ENCODE data around the gene STON1.

STON1 gene

GRCh38 chr2:48633143-48633542 is 103.2 kb downstream of the STON1 start:
- TF ChIP-seq USF1 (IDR thresholded peaks at IDR 0.05): no peak
- no peak for TF ChIP-seq ZBTB7A (IDR thresholded peaks at IDR 0.05; ENCODE audit: low read depth)
- no peak for TF ChIP-seq EGR1 (IDR thresholded peaks at IDR 0.05)
- TF ChIP-seq TEAD4 (IDR thresholded peaks at IDR 0.05): no peak
- no peak for TF ChIP-seq CEBPB (IDR thresholded peaks at IDR 0.05)
- TF ChIP-seq REST (IDR thresholded peaks at IDR 0.05; ENCODE audit: low read depth): no peak
- TF ChIP-seq MAX (IDR thresholded peaks at IDR 0.05): no peak
- no peak for TF ChIP-seq TAF1 (IDR thresholded peaks at IDR 0.05; ENCODE audit: low read depth)

GRCh38 chr2:48635786-48636185 is 105.8 kb downstream of the STON1 start:
- no peak for TF ChIP-seq NFIC (IDR thresholded peaks at IDR 0.05)
- no peak for TF ChIP-seq TCF12 (IDR thresholded peaks at IDR 0.05; ENCODE audit: low read depth)
- TF ChIP-seq EGR1 (IDR thresholded peaks at IDR 0.05): no peak
- TF ChIP-seq TEAD4 (IDR thresholded peaks at IDR 0.05): no peak
- no peak for TF ChIP-seq EP300 (IDR thresholded peaks at IDR 0.05; ENCODE audit: borderline replicate concordance)
- TF ChIP-seq ZBTB7A (IDR thresholded peaks at IDR 0.05; ENCODE audit: low read depth): no peak
- no peak for TF ChIP-seq REST (IDR thresholded peaks at IDR 0.05; ENCODE audit: low read depth)

GRCh38 chr2:48638261-48638660 is 108.3 kb downstream of the STON1 start:
- TF ChIP-seq CREB1 (IDR thresholded peaks at IDR 0.05; ENCODE audit: low read depth): no peak
- TF ChIP-seq NFIC (IDR thresholded peaks at IDR 0.05): no peak
- no peak for TF ChIP-seq CEBPB (IDR thresholded peaks at IDR 0.05)
- no peak for TF ChIP-seq MAX (IDR thresholded peaks at IDR 0.05)
- TF ChIP-seq RAD21 (IDR thresholded peaks at IDR 0.05; ENCODE audit: low read depth): no peak
- no peak for TF ChIP-seq USF1 (IDR thresholded peaks at IDR 0.05)
- TF ChIP-seq REST (IDR thresholded peaks at IDR 0.05; ENCODE audit: low read depth): no peak
